ENCODE measurements around the gene GCHFR.

GCHFR gene

GRCh38 chr15:40736575-40736974 is 27.3 kb upstream of the GCHFR start:
- no peaks in the 10 kb centered on the region for H3K9me3 ChIP-seq (ENCODE audit: low read depth, low read length)
- peak overlapping the region; percentile 52; the same call in 1 of the 2 replicates for H3K27ac ChIP-seq
- H3K4me3 ChIP-seq = no peak overlapping the region
- TF ChIP-seq POLR2AphosphoS5 (IDR thresholded peaks at IDR 0.05; ENCODE audit: borderline replicate concordance, low read depth, low read length) = no peak
- no peak for TF ChIP-seq FOXP2 (optimal IDR thresholded peaks at IDR 0.05; ENCODE audit: control extremely low read depth, extremely low read length, insufficient read depth)
- TF ChIP-seq EZH2 (IDR thresholded peaks at IDR 0.05) = no peak
- H3K9ac ChIP-seq (ENCODE audit: insufficient read length) = no peak overlapping the region
- H3K36me3 ChIP-seq (ENCODE audit: insufficient read depth, low read length) = peaks cover 75% of the 10 kb centered on the region
- no peak for DNase-seq (ENCODE audit: low read depth, low spot score)

- H3K9ac ChIP-seq (ENCODE audit: insufficient read length) = no peak overlapping the region
- no peak for TF ChIP-seq FOXP2 (optimal IDR thresholded peaks at IDR 0.05; ENCODE audit: control extremely low read depth, extremely low read length, insufficient read depth)
- TF ChIP-seq POLR2AphosphoS5 (IDR thresholded peaks at IDR 0.05; ENCODE audit: borderline replicate concordance, low read depth, low read length) = no peak
- H3K36me3 ChIP-seq (ENCODE audit: insufficient read depth, low read length) = peaks cover 70% of the 10 kb centered on the region
- H3K27ac ChIP-seq = no peak overlapping the region
- no peak for DNase-seq (ENCODE audit: low read depth, low spot score)
- H3K9me3 ChIP-seq (ENCODE audit: low read depth, low read length) = no peaks in the 10 kb centered on the region
- no peak overlapping the region for H3K4me3 ChIP-seq
These were observed 26.8 kb upstream of the GCHFR start for GRCh38 chr15:40737048-40737447.

GRCh38 chr15:40739047-40739446 is 24.8 kb upstream of the GCHFR start:
- Histone ChIP-seq H3K36me3 (ENCODE audit: insufficient read depth, low read length) (peaks cover 75% of the 10 kb centered on the region), H3K4me3 (no peak overlapping the region), H3K27ac (no peak overlapping the region), H3K9ac (ENCODE audit: insufficient read length) (no peak overlapping the region), H3K9me3 (ENCODE audit: low read depth, low read length) (no peaks in the 10 kb centered on the region)
- no peak for TF ChIP-seq FOXP2 (optimal IDR thresholded peaks at IDR 0.05; ENCODE audit: control extremely low read depth, extremely low read length, insufficient read depth)
- TF ChIP-seq EZH2 (IDR thresholded peaks at IDR 0.05) = no peak
- TF ChIP-seq POLR2AphosphoS5 (IDR thresholded peaks at IDR 0.05; ENCODE audit: borderline replicate concordance, low read depth, low read length) = no peak
- DNase-seq (ENCODE audit: low read depth, low spot score) = no peak

- DNase-seq (ENCODE audit: low read depth, low spot score) = no peak
- H3K27ac ChIP-seq = no peak overlapping the region
- H3K9ac ChIP-seq (ENCODE audit: insufficient read length) = no peak overlapping the region
These were observed 24.0 kb upstream of the GCHFR start for GRCh38 chr15:40739854-40740253.

GRCh38 chr15:40743485-40743901 is 20.4 kb upstream of the GCHFR start:
- no peaks in the 10 kb centered on the region for H3K9me3 ChIP-seq (ENCODE audit: low read depth, low read length)
- H3K27ac ChIP-seq = no peak overlapping the region
- no peak overlapping the region for H3K4me3 ChIP-seq
- H3K9ac ChIP-seq (ENCODE audit: insufficient read length) = no peak overlapping the region
- H3K36me3 ChIP-seq (ENCODE audit: insufficient read depth, low read length) = peaks cover 46% of the 10 kb centered on the region; the same call in 1 of the 2 replicates
- DNase-seq (ENCODE audit: low read depth, low spot score) = no peak
- TF ChIP-seq FOXP2 (optimal IDR thresholded peaks at IDR 0.05; ENCODE audit: control extremely low read depth, extremely low read length, insufficient read depth) (no peak), POLR2AphosphoS5 (IDR thresholded peaks at IDR 0.05; ENCODE audit: borderline replicate concordance, low read depth, low read length) (no peak)

More at GRCh38 chr15:40739854-40740253, 24.0 kb upstream of the GCHFR start:
- Histone ChIP-seq H3K9me3 (ENCODE audit: low read depth, low read length) (no peaks in the 10 kb centered on the region), H3K36me3 (ENCODE audit: insufficient read depth, low read length) (peaks cover 75% of the 10 kb centered on the region), H3K4me3 (no peak overlapping the region)
- TF ChIP-seq EZH2 (IDR thresholded peaks at IDR 0.05) (no peak), POLR2AphosphoS5 (IDR thresholded peaks at IDR 0.05; ENCODE audit: borderline replicate concordance, low read depth, low read length) (no peak), FOXP2 (optimal IDR thresholded peaks at IDR 0.05; ENCODE audit: control extremely low read depth, extremely low read length, insufficient read depth) (no peak)

- H3K36me3 ChIP-seq (ENCODE audit: insufficient read depth, low read length) = peaks cover 42% of the 10 kb centered on the region; the same call in 1 of the 2 replicates
- no peak overlapping the region for H3K4me3 ChIP-seq
- no peak overlapping the region for H3K27ac ChIP-seq
- DNase-seq (ENCODE audit: low read depth, low spot score) = no peak
- TF ChIP-seq FOXP2 (optimal IDR thresholded peaks at IDR 0.05; ENCODE audit: control extremely low read depth, extremely low read length, insufficient read depth) (no peak), EZH2 (IDR thresholded peaks at IDR 0.05) (no peak), POLR2AphosphoS5 (IDR thresholded peaks at IDR 0.05; ENCODE audit: borderline replicate concordance, low read depth, low read length) (no peak)
- H3K9ac ChIP-seq (ENCODE audit: insufficient read length) = no peak overlapping the region
- H3K9me3 ChIP-seq (ENCODE audit: low read depth, low read length) = no peaks in the 10 kb centered on the region
These were observed 19.7 kb upstream of the GCHFR start for GRCh38 chr15:40743921-40744814.

- no peak for DNase-seq (ENCODE audit: low read depth, low spot score)
- Histone ChIP-seq H3K36me3 (ENCODE audit: insufficient read depth, low read length) (peaks cover 43% of the 10 kb centered on the region), H3K9ac (ENCODE audit: insufficient read length) (no peak overlapping the region), H3K9me3 (ENCODE audit: low read depth, low read length) (no peaks in the 10 kb centered on the region), H3K27ac (no peak overlapping the region), H3K4me3 (no peak overlapping the region)
- TF ChIP-seq POLR2AphosphoS5 (IDR thresholded peaks at IDR 0.05; ENCODE audit: borderline replicate concordance, low read depth, low read length) (no peak), FOXP2 (optimal IDR thresholded peaks at IDR 0.05; ENCODE audit: control extremely low read depth, extremely low read length, insufficient read depth) (no peak), EZH2 (IDR thresholded peaks at IDR 0.05) (no peak)
These were observed 19.1 kb upstream of the GCHFR start for GRCh38 chr15:40744815-40745152.

- H3K9ac ChIP-seq (ENCODE audit: insufficient read length) = peak overlapping the region; percentile 20
- H3K4me3 ChIP-seq = peak overlapping the region; percentile 54
- peaks cover 43% of the 10 kb centered on the region for H3K36me3 ChIP-seq (ENCODE audit: insufficient read depth, low read length)
- H3K9me3 ChIP-seq (ENCODE audit: low read depth, low read length) = no peaks in the 10 kb centered on the region
- DNase-seq (ENCODE audit: low read depth, low spot score) = peak; percentile 74
- no peak for TF ChIP-seq FOXP2 (optimal IDR thresholded peaks at IDR 0.05; ENCODE audit: control extremely low read depth, extremely low read length, insufficient read depth)
- TF ChIP-seq EZH2 (IDR thresholded peaks at IDR 0.05) = no peak
- no peak for TF ChIP-seq POLR2AphosphoS5 (IDR thresholded peaks at IDR 0.05; ENCODE audit: borderline replicate concordance, low read depth, low read length)
- H3K27ac ChIP-seq = peak overlapping the region; percentile 95
These were observed 16.9 kb upstream of the GCHFR start for GRCh38 chr15:40746916-40747418.

Measured in SK-N-MC (cell line).